ENCODE measurements around the gene SPEN. TPM values are rescaled to one million over a fixed set of nuclear protein-coding genes. Genes with fewer than 3 reads are reported as not detected.
A peak's percentile ranks its signal among the peaks of the same experiment; 100 is the strongest.

SPEN gene
- total RNA-seq, 4 donors from 2014 or later: 51.8 to 94.9 (median 61.5) TPM

DNA sequence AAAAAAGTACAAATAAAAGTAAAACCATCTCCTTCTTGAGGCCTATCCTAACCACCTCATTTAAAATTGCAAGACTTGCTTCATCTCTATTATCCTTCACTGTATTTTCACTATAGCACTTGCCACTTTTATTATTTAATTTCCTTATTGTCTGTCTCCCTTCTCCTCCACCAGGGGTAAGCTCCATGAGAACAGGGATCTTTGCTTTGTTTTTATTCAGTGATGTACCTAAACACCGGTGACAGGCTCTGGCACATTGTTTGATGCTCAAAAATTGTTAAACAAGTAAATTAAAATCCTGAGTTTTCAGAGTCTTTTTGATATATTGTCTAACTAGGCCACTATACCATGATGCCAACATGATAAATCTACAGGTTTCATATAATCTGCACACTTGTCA, 17.2 kb upstream of the SPEN start:
- no peak for DNase-seq
- Histone ChIP-seq H3K36me3 (no peaks in the 10 kb centered on the region), H3K4me3 (no peak overlapping the region), H3K27me3 (no peaks in the 10 kb centered on the region), H3K27ac (peak overlapping the region in 1 of 4 donors; percentile 51), H3K4me1 (peaks cover 0 to 17% (median 6%) of the 10 kb centered on the region in 4 donors), H3K9me3 (no peaks in the 10 kb centered on the region)
- no peak for TF ChIP-seq POLR2A (IDR thresholded peaks at IDR 0.05)
- TF ChIP-seq, protein P1, sequence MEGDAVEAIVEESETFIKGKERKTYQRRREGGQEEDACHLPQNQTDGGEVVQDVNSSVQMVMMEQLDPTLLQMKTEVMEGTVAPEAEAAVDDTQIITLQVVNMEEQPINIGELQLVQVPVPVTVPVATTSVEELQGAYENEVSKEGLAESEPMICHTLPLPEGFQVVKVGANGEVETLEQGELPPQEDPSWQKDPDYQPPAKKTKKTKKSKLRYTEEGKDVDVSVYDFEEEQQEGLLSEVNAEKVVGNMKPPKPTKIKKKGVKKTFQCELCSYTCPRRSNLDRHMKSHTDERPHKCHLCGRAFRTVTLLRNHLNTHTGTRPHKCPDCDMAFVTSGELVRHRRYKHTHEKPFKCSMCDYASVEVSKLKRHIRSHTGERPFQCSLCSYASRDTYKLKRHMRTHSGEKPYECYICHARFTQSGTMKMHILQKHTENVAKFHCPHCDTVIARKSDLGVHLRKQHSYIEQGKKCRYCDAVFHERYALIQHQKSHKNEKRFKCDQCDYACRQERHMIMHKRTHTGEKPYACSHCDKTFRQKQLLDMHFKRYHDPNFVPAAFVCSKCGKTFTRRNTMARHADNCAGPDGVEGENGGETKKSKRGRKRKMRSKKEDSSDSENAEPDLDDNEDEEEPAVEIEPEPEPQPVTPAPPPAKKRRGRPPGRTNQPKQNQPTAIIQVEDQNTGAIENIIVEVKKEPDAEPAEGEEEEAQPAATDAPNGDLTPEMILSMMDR (IDR thresholded peaks at IDR 0.05): peak in 1 of 6 experiments; percentile 32

DNA sequence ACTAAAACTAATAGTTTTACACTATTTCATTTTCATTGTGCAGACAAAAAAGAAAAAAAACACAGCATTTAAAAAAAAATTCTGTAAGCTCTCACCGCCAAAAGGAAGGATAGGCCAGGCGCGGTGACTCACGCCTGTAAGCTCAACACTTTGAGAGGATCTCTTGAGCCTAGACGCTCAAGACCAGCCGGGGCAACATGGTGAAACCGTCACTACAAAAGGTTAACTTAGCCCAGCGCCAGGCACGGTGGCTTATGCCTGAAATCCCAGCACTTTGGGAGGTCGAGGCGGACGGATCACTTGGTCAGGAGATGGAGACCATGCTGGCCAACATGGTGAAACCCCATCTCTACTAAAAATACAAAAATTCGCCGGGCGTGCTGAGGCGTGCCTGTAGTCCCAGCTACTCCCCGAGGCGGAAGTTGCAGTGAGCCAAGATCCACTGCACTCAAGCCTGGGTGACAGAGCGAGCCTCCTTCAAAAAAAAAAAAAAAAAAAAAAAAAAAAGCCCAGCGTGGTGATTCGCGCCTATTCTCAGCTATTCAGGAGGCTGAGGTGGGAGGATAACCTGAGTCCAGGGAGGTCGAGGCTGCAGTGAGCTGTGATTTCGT, 14.3 kb upstream of the SPEN start:
- no peaks in the 10 kb centered on the region for H3K27me3 ChIP-seq
- no peaks in the 10 kb centered on the region for H3K36me3 ChIP-seq
- TF ChIP-seq, protein P1 (IDR thresholded peaks at IDR 0.05): no peak
- TF ChIP-seq POLR2A (IDR thresholded peaks at IDR 0.05): no peak
- H3K4me1 ChIP-seq: peaks cover 0 to 17% (median 6%) of the 10 kb centered on the region in 4 donors
- DNase-seq: peak; percentile 52 to 74 (median 53)
- peak overlapping the region; percentile 22 to 73 (median 69) for H3K4me3 ChIP-seq
- H3K27ac ChIP-seq: peak overlapping the region; percentile 63 to 99 (median 98)
- H3K9me3 ChIP-seq: no peaks in the 10 kb centered on the region

GRCh38 chr1:15833842-15834405, 13.6 kb upstream of the SPEN start:
- Histone ChIP-seq H3K4me3 (peak overlapping the region; percentile 68 to 73 (median 71)), H3K27me3 (no peaks in the 10 kb centered on the region), H3K36me3 (no peaks in the 10 kb centered on the region), H3K27ac (peak overlapping the region; percentile 96 to 99 (median 98)), H3K9me3 (no peaks in the 10 kb centered on the region), H3K4me1 (peaks cover 0 to 17% (median 6%) of the 10 kb centered on the region in 4 donors)
- no peak for TF ChIP-seq POLR2A (IDR thresholded peaks at IDR 0.05)
- TF ChIP-seq, protein P1 (IDR thresholded peaks at IDR 0.05): peak in 1 of 6 experiments; percentile 4
- no peak for DNase-seq

- no peaks in the 10 kb centered on the region for H3K36me3 ChIP-seq
- peaks cover 0 to 14% (median 3%) of the 10 kb centered on the region in 4 donors for H3K4me1 ChIP-seq
- H3K27me3 ChIP-seq: no peaks in the 10 kb centered on the region
- DNase-seq: peak; percentile 84 to 95 (median 93)
- H3K27ac ChIP-seq: peak overlapping the region; percentile 96 to 99 (median 98)
- H3K9me3 ChIP-seq: no peaks in the 10 kb centered on the region
- TF ChIP-seq, protein P1 (IDR thresholded peaks at IDR 0.05): no peak
- peak; percentile 56 to 77 for TF ChIP-seq POLR2A (IDR thresholded peaks at IDR 0.05)
- H3K4me3 ChIP-seq: peak overlapping the region; percentile 68 to 73 (median 71)
Measured at GRCh38 chr1:15834406-15835204, 12.9 kb upstream of the SPEN start.

DNA sequence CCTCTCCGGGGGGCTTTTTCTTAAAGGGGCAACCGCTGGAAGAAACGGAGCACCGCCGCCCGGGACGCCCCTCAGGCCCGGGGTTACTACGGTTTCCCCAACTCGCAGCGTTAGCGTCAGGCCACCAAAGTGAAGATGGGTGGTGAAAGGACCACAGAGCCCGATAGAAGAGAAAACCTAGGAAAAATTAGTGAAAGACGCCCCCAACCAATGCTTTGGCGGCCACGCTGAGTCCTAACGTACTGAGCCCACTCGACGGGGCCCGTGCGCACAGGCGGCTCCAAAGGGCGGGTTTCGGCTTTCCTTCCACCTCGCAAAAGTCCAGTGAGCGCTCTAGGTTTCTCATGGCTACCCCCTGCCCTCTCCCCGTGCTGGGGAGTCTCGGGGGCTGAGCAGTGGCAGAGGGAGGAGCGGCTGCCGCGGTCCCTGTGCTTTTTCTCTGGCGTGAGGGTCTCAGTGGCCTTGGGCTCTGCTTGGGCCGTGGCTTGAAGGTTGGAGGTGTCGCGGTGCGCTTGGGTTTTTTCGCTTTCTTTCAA, 12.2 kb upstream of the SPEN start:
- peak in 1 of 3 donors; percentile 34 for DNase-seq
- H3K36me3 ChIP-seq: no peaks in the 10 kb centered on the region
- TF ChIP-seq, protein P1 (IDR thresholded peaks at IDR 0.05): no peak
- TF ChIP-seq POLR2A (IDR thresholded peaks at IDR 0.05): no peak

More for the DNA sequence above, 12.2 kb upstream of the SPEN start:
- H3K9me3 ChIP-seq: no peaks in the 10 kb centered on the region
- H3K27ac ChIP-seq: peak overlapping the region; percentile 96 to 99 (median 98)
- H3K4me1 ChIP-seq: peaks cover 0 to 12% (median 0%) of the 10 kb centered on the region in 4 donors
- H3K27me3 ChIP-seq: no peaks in the 10 kb centered on the region
- peak overlapping the region; percentile 68 to 73 (median 71) for H3K4me3 ChIP-seq
